DND-41 (cell line): Measurements from ENCODE around the gene SYCN.

ENCODE experiments used
- EZH2 ChIP-seq: IDR thresholded peaks from 3 replicates; pipeline ENCODE4 v1.6.1; 2012; ENCODE audit warnings: borderline replicate concordance, low read depth, mild to moderate bottlenecking, moderate library complexity, low read length, inconsistent platforms; ENCODE audit not compliant: severe bottlenecking
- TF ChIP-seq, protein P1 (sequence below): IDR thresholded peaks from 2 replicates; pipeline ENCODE4 v1.5.1; 2012; ENCODE audit warnings: borderline replicate concordance, low read length, moderate library complexity, mild to moderate bottlenecking; ENCODE audit not compliant: poor library complexity, severe bottlenecking; ENCODE audit errors: extremely low read depth

DNA sequence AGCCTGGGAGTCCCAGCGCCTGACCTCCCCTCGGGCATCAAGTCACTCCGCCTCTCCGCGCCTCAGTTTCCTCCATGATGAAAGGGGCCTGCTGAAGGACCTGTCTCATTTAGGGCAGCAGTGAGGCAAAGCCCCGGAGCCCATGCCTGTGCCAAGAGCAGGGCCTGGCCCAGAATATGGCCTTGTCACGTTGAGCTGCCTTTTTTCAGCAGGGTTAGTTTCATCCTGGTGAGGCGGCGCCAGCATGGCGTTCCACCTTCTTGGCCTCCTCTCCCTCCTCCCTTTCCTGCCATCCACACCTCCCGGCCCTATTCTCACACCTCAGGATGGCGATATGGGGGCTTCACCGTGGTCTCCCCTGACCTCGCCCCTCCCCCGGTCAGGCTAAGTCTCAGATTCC is 48.3 kb downstream of the SYCN start:
- TF ChIP-seq, protein P1, sequence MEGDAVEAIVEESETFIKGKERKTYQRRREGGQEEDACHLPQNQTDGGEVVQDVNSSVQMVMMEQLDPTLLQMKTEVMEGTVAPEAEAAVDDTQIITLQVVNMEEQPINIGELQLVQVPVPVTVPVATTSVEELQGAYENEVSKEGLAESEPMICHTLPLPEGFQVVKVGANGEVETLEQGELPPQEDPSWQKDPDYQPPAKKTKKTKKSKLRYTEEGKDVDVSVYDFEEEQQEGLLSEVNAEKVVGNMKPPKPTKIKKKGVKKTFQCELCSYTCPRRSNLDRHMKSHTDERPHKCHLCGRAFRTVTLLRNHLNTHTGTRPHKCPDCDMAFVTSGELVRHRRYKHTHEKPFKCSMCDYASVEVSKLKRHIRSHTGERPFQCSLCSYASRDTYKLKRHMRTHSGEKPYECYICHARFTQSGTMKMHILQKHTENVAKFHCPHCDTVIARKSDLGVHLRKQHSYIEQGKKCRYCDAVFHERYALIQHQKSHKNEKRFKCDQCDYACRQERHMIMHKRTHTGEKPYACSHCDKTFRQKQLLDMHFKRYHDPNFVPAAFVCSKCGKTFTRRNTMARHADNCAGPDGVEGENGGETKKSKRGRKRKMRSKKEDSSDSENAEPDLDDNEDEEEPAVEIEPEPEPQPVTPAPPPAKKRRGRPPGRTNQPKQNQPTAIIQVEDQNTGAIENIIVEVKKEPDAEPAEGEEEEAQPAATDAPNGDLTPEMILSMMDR: no peak
- TF ChIP-seq EZH2: no peak
